NCI-H1048 (cell line): ENCODE data around the gene ODF2L.

Experiments used
- DNase-seq: peaks from one replicate; lab custom pipeline; 2025; lab: John Stamatoyannopoulos, UW

The ODF2L gene

GRCh38 chr1:86317926-86318325 is 78.2 kb downstream of the ODF2L start:
- no peak for DNase-seq

GRCh38 chr1:86305731-86306130 is 90.4 kb downstream of the ODF2L start:
- DNase-seq = no peak

GRCh38 chr1:86303041-86303690 is 93.0 kb downstream of the ODF2L start:
- no peak for DNase-seq
